GM21515 (cell line): ENCODE data around the gene EVL.

ENCODE experiments used
- ATAC-seq: cut with Tn5 transposase; IDR thresholded peaks from one replicate; pipeline ENCODE4 v1.9.1; 2021; ENCODE audit not compliant: unreplicated experiment

Gene EVL

DNA sequence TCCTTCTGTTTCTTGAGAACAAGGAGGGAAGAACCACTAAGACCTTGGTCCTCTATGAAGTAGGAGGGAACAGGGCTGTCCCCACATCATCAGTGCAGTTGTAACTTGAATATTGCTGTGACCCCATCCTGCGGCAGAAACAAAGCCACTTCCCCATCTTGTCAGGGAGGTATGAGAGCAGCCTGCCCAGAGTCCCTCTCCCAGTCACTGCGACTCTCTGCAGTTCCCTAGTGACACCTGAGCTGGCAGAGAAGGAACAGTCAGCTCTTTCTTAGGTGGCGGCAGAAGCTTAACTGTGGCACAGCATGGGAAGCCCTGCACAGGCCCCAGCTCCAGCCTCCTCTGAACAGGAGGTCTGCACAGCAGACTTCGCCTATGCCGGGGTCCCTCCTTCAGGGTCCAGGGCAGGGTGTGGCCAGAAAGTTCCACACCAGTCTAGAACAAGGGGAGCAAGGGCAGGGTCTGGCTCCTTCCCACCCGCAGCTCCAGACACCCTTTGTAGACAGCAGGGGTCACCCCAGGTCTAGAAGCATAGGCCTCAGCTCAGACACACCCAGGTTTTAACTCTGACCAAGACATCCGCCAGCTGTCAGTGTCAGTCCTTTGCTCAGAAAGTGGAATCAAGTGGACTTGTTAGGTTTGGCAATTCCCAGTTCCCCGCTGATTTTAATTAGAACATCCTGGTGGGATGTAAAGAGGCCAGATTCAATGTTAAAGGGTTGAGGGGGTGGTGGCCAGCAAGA lies 57.4 kb downstream of the EVL start:
- no peak for ATAC-seq

DNA sequence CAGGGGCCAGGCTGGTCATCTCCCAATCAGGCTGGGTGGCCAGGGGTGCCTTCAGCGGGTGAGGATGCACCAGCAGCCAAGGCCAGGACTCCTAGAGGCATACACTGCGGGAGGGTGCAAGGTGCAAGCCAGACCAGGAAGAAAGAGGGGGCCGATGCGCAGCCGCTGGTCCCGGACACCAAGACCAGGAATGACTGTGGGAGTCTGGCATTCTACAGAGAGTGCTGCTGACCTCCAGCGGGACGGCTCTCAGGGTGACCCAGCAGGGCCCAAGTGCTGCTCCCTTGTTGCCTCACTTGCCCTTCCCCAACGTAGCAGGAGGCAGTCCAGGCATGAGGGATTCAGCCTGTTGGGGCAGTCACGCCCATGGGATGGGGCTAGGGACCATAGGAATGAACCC lies 58.4 kb downstream of the EVL start:
- no peak for ATAC-seq

- ATAC-seq, result no peak
Observed at GRCh38 chr14:100124551-100125088, 59.4 kb downstream of the EVL start.

- no peak for ATAC-seq
Observed at GRCh38 chr14:100126401-100126800, 61.2 kb downstream of the EVL start.

DNA sequence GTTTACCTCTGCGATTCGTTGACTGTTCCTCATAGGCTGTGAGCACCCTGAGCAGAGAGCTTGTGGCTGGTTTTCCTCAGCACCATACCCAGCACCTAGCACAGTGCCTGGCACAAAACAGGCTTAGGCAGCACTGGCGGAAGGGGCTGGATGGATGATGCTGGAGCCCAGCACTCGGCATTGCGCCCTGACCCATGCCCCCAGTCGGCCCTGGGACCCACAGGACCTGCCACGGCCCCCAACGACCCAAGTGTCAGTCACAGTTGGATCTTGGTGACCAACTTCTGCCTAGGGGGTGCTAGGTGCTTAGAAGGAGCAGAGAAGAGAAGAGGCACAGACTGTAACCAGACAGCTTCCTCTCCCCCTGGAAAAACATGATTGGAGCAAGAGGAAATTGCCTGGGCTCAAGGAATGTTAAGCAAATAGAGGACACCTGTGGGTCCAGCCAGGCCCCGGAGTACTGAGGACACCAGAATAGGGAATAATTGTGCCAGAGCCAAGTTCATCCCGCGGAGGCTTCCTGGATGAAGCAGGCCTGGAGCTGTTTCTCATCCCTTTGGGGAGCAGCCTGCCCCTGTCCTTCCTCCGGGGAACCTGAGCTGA lies 62.7 kb downstream of the EVL start:
- ATAC-seq, result no peak

DNA sequence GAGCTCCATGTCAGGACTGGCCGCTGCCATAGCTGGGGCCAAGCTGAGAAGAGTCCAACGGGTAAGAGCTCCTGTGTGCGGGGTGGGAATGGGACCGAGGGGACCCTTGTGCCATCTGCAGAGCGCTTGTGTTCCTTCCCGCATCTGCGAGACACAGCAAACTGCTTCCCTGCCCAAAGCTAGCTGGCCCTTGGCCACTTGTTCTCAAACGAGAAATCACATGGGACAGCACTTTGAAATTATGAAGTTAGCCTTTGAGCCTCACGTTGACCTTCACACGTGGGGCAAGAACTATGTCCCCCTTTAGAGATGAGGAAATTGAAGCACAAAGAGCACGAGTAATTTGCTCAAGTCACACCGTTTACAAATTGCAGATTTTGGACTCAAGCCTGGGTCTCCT lies 63.5 kb downstream of the EVL start:
- ATAC-seq, result no peak

- ATAC-seq, result no peak
Observed at GRCh38 chr14:100129161-100129589, 64.0 kb downstream of the EVL start.

- no peak for ATAC-seq
Observed at GRCh38 chr14:100130521-100130920, 65.3 kb downstream of the EVL start.

GRCh38 chr14:100131181-100131580 lies 66.0 kb downstream of the EVL start:
- ATAC-seq, result no peak

DNA sequence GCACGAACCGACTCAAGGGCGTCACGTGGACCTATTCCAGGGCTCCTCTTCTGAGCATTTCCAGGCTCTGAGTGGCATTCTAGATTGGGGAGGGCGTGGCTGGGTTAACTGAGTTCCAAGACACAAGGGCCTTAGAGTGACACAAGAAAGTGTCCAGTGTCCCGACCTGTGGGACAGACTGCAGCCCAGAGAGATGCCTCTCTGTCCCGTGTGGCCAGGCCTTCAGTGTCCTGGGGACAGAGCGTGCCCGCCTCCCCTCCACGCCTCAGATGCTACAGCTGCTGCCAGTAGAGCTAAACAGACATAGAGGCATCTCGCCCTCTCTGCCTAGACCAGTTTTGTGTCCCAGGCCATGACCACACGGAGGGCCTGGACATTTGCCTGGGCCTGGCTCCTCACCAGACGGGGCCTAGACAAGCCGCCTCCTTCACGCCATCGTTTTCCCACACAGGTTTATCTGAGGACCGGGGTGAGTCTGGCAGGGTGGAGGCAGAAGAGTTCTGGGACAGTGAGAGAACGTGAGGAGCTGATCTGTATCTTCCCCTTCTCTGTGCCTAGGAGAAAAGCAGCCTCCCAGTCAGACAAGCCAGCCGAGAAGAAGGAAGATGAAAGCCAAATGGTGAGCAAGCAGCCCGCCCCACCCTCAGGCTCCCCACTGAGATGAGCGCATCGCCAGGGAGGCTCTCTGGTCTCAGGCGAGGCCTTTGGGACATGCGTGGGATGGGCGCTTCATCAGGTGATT lies 67.1 kb downstream of the EVL start:
- ATAC-seq, result no peak

- ATAC-seq, result no peak
Observed at GRCh38 chr14:100132903-100133510, 67.8 kb downstream of the EVL start.

DNA sequence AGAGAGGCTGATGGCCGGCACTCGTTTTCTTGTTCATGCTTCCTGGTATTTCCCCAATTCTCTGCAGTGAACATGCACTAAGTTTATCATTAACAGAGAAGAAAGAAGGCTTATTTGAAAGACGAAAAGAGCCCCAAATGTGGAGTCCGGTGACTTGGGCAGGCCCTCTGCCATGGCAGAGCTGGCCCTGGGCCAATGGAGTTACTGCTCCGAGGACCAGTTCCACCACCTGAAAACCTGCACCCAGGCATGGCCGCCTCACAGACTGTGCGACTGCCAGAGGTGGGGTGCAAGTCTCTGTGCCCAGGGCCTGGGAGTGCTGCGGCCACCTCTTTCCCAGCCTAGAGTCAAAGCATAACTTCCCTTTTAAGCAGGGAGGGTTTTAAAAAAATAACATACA lies 69.4 kb downstream of the EVL start:
- ATAC-seq, result no peak

GRCh38 chr14:100135073-100135472 lies 69.9 kb downstream of the EVL start:
- no peak for ATAC-seq

- ATAC-seq, result no peak
Observed at GRCh38 chr14:100135784-100136183, 70.6 kb downstream of the EVL start.

- no peak for ATAC-seq
Observed at GRCh38 chr14:100137173-100137572, 72.0 kb downstream of the EVL start.

DNA sequence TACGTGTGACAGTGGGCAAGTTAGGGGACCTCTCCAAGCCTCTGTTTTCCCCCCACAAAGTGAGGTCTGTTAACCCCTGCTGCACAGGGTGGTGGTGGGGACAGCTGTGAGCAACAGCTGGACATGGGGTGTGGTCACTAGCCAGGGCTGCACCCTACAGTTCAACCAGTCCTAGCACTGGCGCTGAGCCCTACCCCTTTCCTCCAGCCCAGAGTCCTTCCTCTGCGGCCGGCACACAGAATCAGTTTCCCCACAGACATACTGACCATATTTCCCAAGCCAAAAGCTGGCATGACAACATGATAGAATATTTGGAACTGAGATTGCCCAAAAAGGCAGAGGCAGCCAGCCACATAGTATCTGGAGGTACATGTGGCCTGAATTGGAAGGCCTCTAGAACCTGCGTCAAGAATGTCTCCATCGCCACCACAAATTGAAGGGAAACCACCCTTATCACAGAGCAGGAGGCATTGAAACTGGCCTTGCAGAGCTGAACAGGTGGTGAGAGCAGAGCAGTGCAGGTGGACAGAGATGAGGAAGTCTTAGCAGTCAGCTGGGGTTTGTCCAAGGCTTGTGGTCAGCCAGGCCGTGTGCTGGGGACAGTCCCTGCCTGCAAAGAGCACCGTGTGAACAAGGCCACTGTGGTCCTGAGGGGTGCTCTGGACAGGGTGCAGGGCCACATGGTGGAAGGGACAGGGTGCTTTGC lies 73.0 kb downstream of the EVL start:
- no peak for ATAC-seq

DNA sequence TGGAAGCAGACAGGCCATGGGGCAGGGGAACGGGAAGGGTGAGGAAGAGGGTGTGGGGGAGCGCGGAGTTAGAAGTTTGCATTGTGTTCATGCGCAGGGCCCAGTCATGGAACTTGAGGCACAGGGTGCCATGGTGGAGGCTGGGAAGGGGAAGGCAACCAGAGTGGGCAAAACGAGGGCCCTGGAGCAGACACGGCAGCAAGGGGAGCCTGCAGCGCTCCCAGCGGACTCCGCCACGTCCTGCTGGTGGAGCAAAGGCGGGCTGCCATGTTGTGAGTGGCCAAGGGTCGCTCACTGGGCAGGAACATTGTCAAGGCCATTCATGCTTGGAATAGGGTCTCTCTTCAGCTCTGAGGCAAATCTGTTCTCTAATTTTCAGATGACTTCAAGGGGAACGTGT lies 73.7 kb downstream of the EVL start:
- no peak for ATAC-seq

DNA sequence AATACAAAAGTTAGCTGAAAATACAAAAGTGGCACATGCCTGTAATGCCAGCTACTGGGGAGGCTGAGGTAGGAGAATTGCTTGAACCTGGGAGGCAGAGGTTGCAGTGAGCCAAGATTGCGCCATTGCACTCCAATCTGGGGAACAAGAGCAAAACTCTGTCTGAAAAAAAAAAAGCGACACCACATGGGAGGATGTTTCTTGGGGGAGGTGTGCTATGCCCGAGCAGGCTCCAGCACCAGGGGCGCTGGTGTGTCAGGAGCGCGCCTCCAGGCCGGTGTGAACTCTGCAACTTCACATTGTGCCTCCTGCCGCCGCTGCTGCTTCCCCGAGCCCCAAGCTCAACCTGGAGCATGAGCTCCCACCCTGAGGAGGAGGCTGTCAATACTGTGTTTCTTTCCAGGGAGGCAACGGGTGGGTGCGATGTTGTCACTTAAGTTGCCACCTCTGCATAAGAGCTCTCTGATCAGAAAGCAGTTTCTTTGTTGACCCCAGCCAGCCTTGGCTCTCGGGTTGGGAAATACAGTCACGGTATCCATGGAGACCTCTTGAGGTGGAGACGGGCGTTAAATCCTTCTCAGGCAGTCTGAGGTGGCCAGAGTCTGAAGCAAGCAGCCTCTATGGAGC lies 75.3 kb downstream of the EVL start:
- ATAC-seq, result no peak

DNA sequence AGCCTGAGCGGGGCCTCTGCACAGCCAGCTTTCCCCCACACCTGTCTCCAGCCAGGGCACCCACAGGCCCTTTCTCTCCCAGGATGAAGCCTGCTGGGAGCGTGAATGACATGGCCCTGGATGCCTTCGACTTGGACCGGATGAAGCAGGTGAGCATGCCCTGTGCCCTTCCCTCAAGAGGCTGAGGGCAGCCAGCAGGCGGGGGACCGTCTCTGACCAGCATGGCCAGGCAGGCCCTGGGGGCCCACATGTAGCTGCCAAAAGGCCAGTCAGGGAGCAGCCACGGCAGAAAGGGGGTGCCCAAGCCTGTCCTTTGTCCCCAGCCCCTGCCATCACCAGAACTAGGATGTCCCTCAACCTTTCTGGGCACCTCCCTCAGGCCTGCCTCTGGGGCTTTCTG lies 75.9 kb downstream of the EVL start:
- ATAC-seq, result no peak
